IMR-90 (cell line): ENCODE data around the gene TTC21B. TPM values are rescaled to one million over a fixed set of nuclear protein-coding genes. Genes with fewer than 3 reads are reported as not detected.

Experiments used
- ATAC-seq: fragments of 200-7000 bp; cut with Tn5 transposase; 2 replicates; pipeline ENCODE4 v1.9.1; 2020; ENCODE audit warnings: low read depth, mild to moderate bottlenecking, moderate library complexity
- BruUV-seq: library from RNA; stranded (reverse); fragments of 400-500 nt; replicated peaks from 2 replicates; lab custom pipeline; 2021; lab: Mats Ljungman, UMichigan
- CTCF ChIA-PET: fragments of 300-600 bp; formaldehyde crosslinking; extraction: SDS; loops from one replicate; lab custom pipeline; 2021; ENCODE audit warnings: antibody characterized with exemption; lab: Yijun Ruan, JAX
- POLR2A ChIA-PET: fragments of 300-600 bp; sonication (Branson Sonifier 250); formaldehyde crosslinking; loops from one replicate; lab custom pipeline; 2022; ENCODE audit warnings: antibody characterized with exemption; ENCODE audit not compliant: unreplicated experiment; lab: Charles Lee
- DNase-seq: peaks from one replicate; pipeline ENCODE4 v3.0.0; 2013
- H2AFZ ChIP-seq: replicated peaks from 2 replicates; pipeline ENCODE3; 2013; ENCODE audit warnings: low read length, mild to moderate bottlenecking; ENCODE audit not compliant: poor library complexity
- H2AK5ac ChIP-seq: 2 replicates; pipeline ENCODE4 v1.6.1; 2013; ENCODE audit warnings: low read depth, low read length, inconsistent platforms
- H2AK9ac ChIP-seq: replicated peaks from 2 replicates; pipeline ENCODE3; 2013; ENCODE audit warnings: mild to moderate bottlenecking, low read depth, low read length, moderate library complexity; ENCODE audit not compliant: poor library complexity
- H2BK120ac ChIP-seq: 2 replicates; pipeline ENCODE4 v1.6.1; 2013; ENCODE audit warnings: low read depth, low read length, inconsistent platforms
- H2BK15ac ChIP-seq: 3 replicates; pipeline ENCODE4 v1.6.1; 2013; ENCODE audit warnings: low read depth, low read length, inconsistent platforms
- H2BK20ac ChIP-seq: 2 replicates; pipeline ENCODE4 v1.6.1; 2013; ENCODE audit warnings: low read depth, mild to moderate bottlenecking, inconsistent platforms, low read length, moderate library complexity
- H2BK5ac ChIP-seq: 2 replicates; pipeline ENCODE4 v1.6.1; 2013; ENCODE audit warnings: mild to moderate bottlenecking, low read depth, low read length, inconsistent platforms; ENCODE audit not compliant: poor library complexity, severe bottlenecking
- H3K14ac ChIP-seq: replicated peaks from 2 replicates; pipeline ENCODE4 v1.6.1; 2013; ENCODE audit warnings: low read depth, low read length, inconsistent platforms
- H3K18ac ChIP-seq: 2 replicates; pipeline ENCODE4 v1.6.1; 2013; ENCODE audit warnings: low read depth, low read length, control low read depth
- H3K23ac ChIP-seq: 2 replicates; pipeline ENCODE4 v1.6.1; 2013; ENCODE audit warnings: low read depth, low read length, inconsistent platforms
- H3K27ac ChIP-seq: 2 replicates; pipeline ENCODE4 v1.5.1; 2013; ENCODE audit warnings: mild to moderate bottlenecking, control low read depth, low read length; ENCODE audit not compliant: insufficient read depth
- H3K27me3 ChIP-seq: 2 replicates; pipeline ENCODE4 v1.6.1; 2013; ENCODE audit warnings: low read length; ENCODE audit not compliant: control insufficient read depth, insufficient read depth
- H3K36me3 ChIP-seq: 2 replicates; pipeline ENCODE4 v1.6.1; 2013; ENCODE audit warnings: low read length, mixed read lengths; ENCODE audit not compliant: control insufficient read depth, insufficient read depth
- H3K4ac ChIP-seq: 2 replicates; pipeline ENCODE4 v1.6.1; 2013; ENCODE audit warnings: low read depth, low read length, inconsistent platforms
- H3K4me1 ChIP-seq: 2 replicates; pipeline ENCODE4 v1.6.1; 2013; ENCODE audit warnings: low read length, mixed read lengths; ENCODE audit not compliant: control insufficient read depth, insufficient read depth
- H3K4me2 ChIP-seq: 2 replicates; pipeline ENCODE4 v1.6.1; 2013; ENCODE audit warnings: low read depth, mild to moderate bottlenecking, control low read depth, low read length, moderate library complexity
- H3K4me3 ChIP-seq: 2 replicates; pipeline ENCODE4 v1.5.1; 2013; ENCODE audit warnings: low read depth, mild to moderate bottlenecking, control low read depth, low read length, moderate library complexity; ENCODE audit not compliant: insufficient read depth
- H3K56ac ChIP-seq: 2 replicates; pipeline ENCODE4 v1.6.1; 2013; ENCODE audit warnings: low read length, inconsistent platforms; ENCODE audit not compliant: insufficient read depth; ENCODE audit errors: extremely low read depth
- H3K79me1 ChIP-seq, 2 experiments: 2 replicates each; pipeline ENCODE4 v1.6.1; 2013; ENCODE audit warnings: low read length in 2 of 2, inconsistent platforms in 1 of 2, low read depth in 1 of 2
- H3K9ac ChIP-seq: 2 replicates; pipeline ENCODE4 v1.6.1; 2013; ENCODE audit warnings: low read depth, low read length, control low read depth
- H3K9me1 ChIP-seq: 2 replicates; pipeline ENCODE4 v1.6.1; 2013; ENCODE audit warnings: low read length, inconsistent platforms; ENCODE audit not compliant: insufficient read depth
- H3K9me3 ChIP-seq: 2 replicates; pipeline ENCODE4 v1.6.1; 2013; ENCODE audit warnings: low read length; ENCODE audit not compliant: control insufficient read depth, insufficient read depth
- H4K20me1 ChIP-seq: 2 replicates; pipeline ENCODE4 v1.6.1; 2013; ENCODE audit warnings: low read length, inconsistent platforms; ENCODE audit not compliant: insufficient read depth
- H4K5ac ChIP-seq: 2 replicates; pipeline ENCODE4 v1.6.1; 2013; ENCODE audit warnings: mild to moderate bottlenecking, low read depth, low read length, control low read depth
- H4K8ac ChIP-seq, 2 experiments: 2 replicates each; pipeline ENCODE4 v1.6.1; 2013; ENCODE audit warnings: low read depth in 2 of 2, low read length in 2 of 2, control low read depth in 1 of 2, inconsistent platforms in 1 of 2
- H4K91ac ChIP-seq: 2 replicates; pipeline ENCODE4 v1.6.1; 2013; ENCODE audit warnings: low read depth, low read length, inconsistent platforms; ENCODE audit not compliant: insufficient read depth
- BHLHE40 ChIP-seq: fragments of 150-350 bp; IDR thresholded peaks from 2 replicates; pipeline ENCODE4 v1.6.1; 2016; ENCODE audit warnings: mild to moderate bottlenecking, low read depth, low read length
- CHD1 ChIP-seq: IDR thresholded peaks from 2 replicates; pipeline ENCODE4 v1.6.1; 2012; ENCODE audit warnings: low read depth, low read length, improper control_type of control experiment
- ELK1 ChIP-seq: fragments of 150-350 bp; IDR thresholded peaks from 2 replicates; pipeline ENCODE4 v1.6.1; 2016; ENCODE audit warnings: low read depth, mild to moderate bottlenecking, low read length, moderate library complexity, borderline replicate concordance
- FOS ChIP-seq: fragments of 150-350 bp; IDR thresholded peaks from 2 replicates; pipeline ENCODE4 v1.6.1; 2016; ENCODE audit warnings: low read depth, low read length
- MAFK ChIP-seq: IDR thresholded peaks from 2 replicates; pipeline ENCODE4 v1.6.1; 2012; ENCODE audit warnings: low read depth, low read length, improper control_type of control experiment
- MAZ ChIP-seq: IDR thresholded peaks from 2 replicates; pipeline ENCODE4 v1.6.1; 2012; ENCODE audit warnings: low read depth, mild to moderate bottlenecking, low read length, improper control_type of control experiment, moderate library complexity, borderline replicate concordance
- MXI1 ChIP-seq: IDR thresholded peaks from 2 replicates; pipeline ENCODE4 v1.6.1; 2012; ENCODE audit warnings: low read depth, mild to moderate bottlenecking, low read length, moderate library complexity, borderline replicate concordance
- POLR2A ChIP-seq: IDR thresholded peaks from 2 replicates; pipeline ENCODE4 v1.6.1; 2012; ENCODE audit warnings: mild to moderate bottlenecking, low read depth, low read length
- RAD21 ChIP-seq: IDR thresholded peaks from 2 replicates; pipeline ENCODE4 v1.6.1; 2012; ENCODE audit warnings: low read length, improper control_type of control experiment
- RFX5 ChIP-seq: IDR thresholded peaks from 2 replicates; pipeline ENCODE4 v1.8.0; 2012; ENCODE audit warnings: low read depth, mild to moderate bottlenecking, low read length, moderate library complexity
- USF2 ChIP-seq: fragments of 150-350 bp; IDR thresholded peaks from 2 replicates; pipeline ENCODE4 v1.6.1; 2017; ENCODE audit warnings: mild to moderate bottlenecking, antibody characterized with exemption, low read length, low read depth
- WGBS, 2 experiments: methylation state at CpG; one replicate each; pipeline versions ENCODE4 v1.1.5 to v1.1.7; 2013; ENCODE audit warnings: missing lambda C conversion rate in 2 of 2; ENCODE audit not compliant: insufficient read length in 1 of 2; ENCODE audit errors: extremely low coverage in 2 of 2; 5-methylcytosine and 5-hydroxymethylcytosine counted together
- dilution Hi-C: fragments of 300-500 bp; cut with HindIII; formaldehyde crosslinking; loops from one replicate; pipeline ENCODE4 v1.14.3; 2018; ENCODE audit warnings: low sequenced_read_pairs; ENCODE audit not compliant: unreplicated experiment
- in situ Hi-C: fragments of 300-500 bp; cut with MboI; formaldehyde crosslinking; loops from 3 replicates; pipeline ENCODE4 v1.14.3; 2019; ENCODE audit warnings: low sequenced_read_pairs, inconsistent platforms, mixed read lengths
- intact Hi-C: fragments of 100-400 bp; cut with micrococcal nuclease; formaldehyde crosslinking; loops from 2 replicates; pipeline ENCODE4 v1.10.0; 2022
- polyA plus RNA-seq, 3 experiments: library from polyadenylated mRNA; depleted of rRNA; stranded (reverse); fragments of >200 nt; gene quantifications; 2 replicates each; pipeline ENCODE4 v1.2.3, GENCODE V29; 2012; ENCODE audit warnings: low replicate concordance in 1 of 3
- total RNA-seq: library from RNA; depleted of rRNA; stranded (reverse); fragments of >200 nt; gene quantifications from 2 replicates; pipeline ENCODE4 v1.2.3, GENCODE V29; 2012

Gene TTC21B
- total and polyA plus RNA-seq, 2 of the 4 experiments (the other 2 are of a cell fraction) = 8.0 to 17.2 TPM

- intact Hi-C loops = no loop called here
- no TSS peak for BruUV-seq
Observed at GRCh38 chr2:165893556-165893955, 60.0 kb downstream of the TTC21B start.

More at GRCh38 chr2:165893556-165893955, 60.0 kb downstream of the TTC21B start:
- Histone ChIP-seq H4K20me1 (no peaks in the 10 kb centered on the region), H3K56ac (no peak overlapping the region), H2BK15ac (no peak overlapping the region), H3K27ac (no peak overlapping the region), H3K27me3 (no peaks in the 10 kb centered on the region), H3K9me1 (0 out of 2 replicates have a peak, but pooled peaks cover 3% of the 10 kb centered on the region), H3K4me2 (no peak overlapping the region), H3K18ac (no peak overlapping the region), H2BK5ac (no peak overlapping the region), H2AK5ac (no peak overlapping the region), H3K9me3 (no peaks in the 10 kb centered on the region), H4K91ac (no peak overlapping the region), H2AK9ac (no peak overlapping the region), H2BK120ac (no peak overlapping the region), H3K4me1 (no peaks in the 10 kb centered on the region), H3K4ac (no peak overlapping the region), H2BK20ac (no peak overlapping the region), H3K79me1 (no peaks in the 10 kb centered on the region; a peak in 1 of 4 replicates), H4K5ac (no peak overlapping the region), H4K8ac (no peak overlapping the region), H3K9ac (no peak overlapping the region), H3K4me3 (no peak overlapping the region), H3K36me3 (peaks cover 12% of the 10 kb centered on the region), H3K14ac (no peak overlapping the region), H3K23ac (no peak overlapping the region), H2AFZ (no peak overlapping the region)
- ATAC-seq = no peak
- ChIA-PET CTCF (no interaction called here), POLR2A (no interaction called here)
- TF ChIP-seq ELK1 (no peak), MAFK (no peak), MAZ (no peak), MXI1 (no peak), RFX5 (no peak), CHD1 (no peak), POLR2A (no peak), USF2 (no peak), RAD21 (no peak), FOS (no peak), BHLHE40 (no peak)
- dilution Hi-C loops (no loop called here), in situ Hi-C loops (no loop called here)
- WGBS, 2 experiments = 100% methylated on average over 1 of the region's 4 CpGs; no CpG with 5 or more reads in 1 of the 2 experiments
- no peak for DNase-seq
